ENCODE data around the gene RBL1. TPM values are rescaled to one million over a fixed set of nuclear protein-coding genes. Genes with fewer than 3 reads are reported as not detected.

Gene RBL1
- total RNA-seq, 1 experiment from 2014 or later = 14.6 TPM

DNA sequence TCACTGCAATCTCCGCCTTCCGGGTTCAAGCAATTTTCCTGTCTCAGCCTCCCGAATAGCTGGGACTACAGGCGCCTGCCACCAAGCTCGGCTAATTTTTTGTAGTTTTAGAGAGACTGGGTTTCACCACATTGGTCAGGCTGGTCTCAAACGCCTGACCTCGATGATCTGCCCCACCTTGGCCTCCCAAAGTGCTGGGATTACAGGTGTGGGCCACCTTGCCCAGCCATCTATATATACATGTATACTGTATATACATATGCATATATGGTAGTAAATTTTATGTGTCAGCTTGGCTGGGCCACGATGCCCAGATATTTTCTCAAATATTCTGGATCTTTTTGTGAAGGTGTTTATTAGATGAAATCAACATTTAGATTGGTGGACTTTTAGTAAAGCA, 18.8 kb downstream of the RBL1 start:
- H3K4me2 ChIP-seq = no peak overlapping the region
- H4K20me1 ChIP-seq (ENCODE audit: insufficient read depth) = no peaks in the 10 kb centered on the region
- ChIA-PET CTCF (interaction anchor here (0.7 kb wide), 1 partner anchor 1331 kb away, joined by 4 read pairs; no protein-coding TSS in a partner anchor), POLR2A (ENCODE audit: unreplicated experiment) (no interaction called here)
- no peaks in the 10 kb centered on the region for H3K27me3 ChIP-seq (ENCODE audit: insufficient read depth, low read depth)
- H3K36me3 ChIP-seq (ENCODE audit: low read depth) = no peaks in the 10 kb centered on the region
- TF ChIP-seq, protein P1, sequence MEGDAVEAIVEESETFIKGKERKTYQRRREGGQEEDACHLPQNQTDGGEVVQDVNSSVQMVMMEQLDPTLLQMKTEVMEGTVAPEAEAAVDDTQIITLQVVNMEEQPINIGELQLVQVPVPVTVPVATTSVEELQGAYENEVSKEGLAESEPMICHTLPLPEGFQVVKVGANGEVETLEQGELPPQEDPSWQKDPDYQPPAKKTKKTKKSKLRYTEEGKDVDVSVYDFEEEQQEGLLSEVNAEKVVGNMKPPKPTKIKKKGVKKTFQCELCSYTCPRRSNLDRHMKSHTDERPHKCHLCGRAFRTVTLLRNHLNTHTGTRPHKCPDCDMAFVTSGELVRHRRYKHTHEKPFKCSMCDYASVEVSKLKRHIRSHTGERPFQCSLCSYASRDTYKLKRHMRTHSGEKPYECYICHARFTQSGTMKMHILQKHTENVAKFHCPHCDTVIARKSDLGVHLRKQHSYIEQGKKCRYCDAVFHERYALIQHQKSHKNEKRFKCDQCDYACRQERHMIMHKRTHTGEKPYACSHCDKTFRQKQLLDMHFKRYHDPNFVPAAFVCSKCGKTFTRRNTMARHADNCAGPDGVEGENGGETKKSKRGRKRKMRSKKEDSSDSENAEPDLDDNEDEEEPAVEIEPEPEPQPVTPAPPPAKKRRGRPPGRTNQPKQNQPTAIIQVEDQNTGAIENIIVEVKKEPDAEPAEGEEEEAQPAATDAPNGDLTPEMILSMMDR (conservative IDR thresholded peaks at IDR 0.05) = no peak
- TF ChIP-seq EZH2 (IDR thresholded peaks at IDR 0.05; ENCODE audit: low read depth) = no peak
- H3F3A ChIP-seq (ENCODE audit: insufficient read depth, low read depth) = no peaks in the 10 kb centered on the region
- DNase-seq = no peak
- H3K79me2 ChIP-seq (ENCODE audit: low read depth) = no peaks in the 10 kb centered on the region
- intact Hi-C loops (cut with micrococcal nuclease; ENCODE audit: unreplicated experiment) = no loop called here
- no peak overlapping the region for H3K27ac ChIP-seq
- BruUV-seq (replicated peaks) = no TSS peak
- H3K4me3 ChIP-seq = no peak overlapping the region
- no peak overlapping the region for H2AFZ ChIP-seq
- no peaks in the 10 kb centered on the region for H3K4me1 ChIP-seq (replicated peaks; ENCODE audit: insufficient read depth)
- no peaks in the 10 kb centered on the region for H3K9me3 ChIP-seq (ENCODE audit: insufficient read depth, low read depth)
- H3K9me2 ChIP-seq (ENCODE audit: insufficient read depth) = no peaks in the 10 kb centered on the region

DNA sequence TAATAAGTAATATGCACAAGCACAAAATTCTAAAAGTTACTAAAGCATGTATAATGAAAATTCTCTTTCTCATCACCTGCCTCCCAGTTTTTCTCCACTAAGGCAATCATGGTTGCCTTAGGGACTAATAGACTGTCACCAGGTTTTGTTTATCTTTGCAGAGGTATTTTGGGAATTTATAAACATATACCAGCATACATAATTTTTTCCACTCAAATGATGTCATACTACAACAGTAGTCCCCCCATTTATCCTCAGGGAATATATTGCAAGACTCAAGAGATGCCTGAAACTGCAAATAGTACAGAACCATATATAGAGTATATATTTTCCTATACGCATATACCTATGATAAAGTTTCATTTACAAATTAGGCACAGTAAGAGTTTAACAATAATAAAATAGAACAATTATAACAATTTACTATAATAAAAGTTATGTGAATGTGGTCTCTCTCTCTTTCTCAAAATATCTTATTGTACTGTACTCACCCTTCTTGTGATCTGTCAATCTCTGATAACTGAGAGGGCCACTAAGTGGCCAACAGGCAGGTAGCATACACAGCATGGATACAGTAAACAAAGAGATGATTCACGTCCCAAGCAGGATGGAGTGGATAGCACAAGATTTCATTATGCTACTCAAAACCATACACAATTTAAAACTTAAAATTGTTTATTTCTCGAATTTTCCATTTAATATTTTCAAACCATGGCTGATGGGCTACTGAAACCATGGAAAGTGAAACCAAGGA, 19.7 kb downstream of the RBL1 start:
- Histone ChIP-seq H3K79me2 (ENCODE audit: low read depth) (no peaks in the 10 kb centered on the region), H3K27me3 (ENCODE audit: insufficient read depth, low read depth) (no peaks in the 10 kb centered on the region), H3K9me3 (ENCODE audit: insufficient read depth, low read depth) (no peaks in the 10 kb centered on the region), H3K9me2 (ENCODE audit: insufficient read depth) (no peaks in the 10 kb centered on the region), H4K20me1 (ENCODE audit: insufficient read depth) (no peaks in the 10 kb centered on the region), H3K36me3 (ENCODE audit: low read depth) (no peaks in the 10 kb centered on the region), H3K27ac (no peak overlapping the region), H3K4me3 (no peak overlapping the region), H3K4me2 (no peak overlapping the region), H2AFZ (no peak overlapping the region), H3K4me1 (replicated peaks; ENCODE audit: insufficient read depth) (no peaks in the 10 kb centered on the region), H3F3A (ENCODE audit: insufficient read depth, low read depth) (no peaks in the 10 kb centered on the region)
- CTCF ChIA-PET = no interaction called here
- intact Hi-C loops (cut with micrococcal nuclease; ENCODE audit: unreplicated experiment) = no loop called here
- POLR2A ChIA-PET (ENCODE audit: unreplicated experiment) = no interaction called here
- BruUV-seq (replicated peaks) = no TSS peak
- DNase-seq = no peak
- no peak for TF ChIP-seq EZH2 (IDR thresholded peaks at IDR 0.05; ENCODE audit: low read depth)
- TF ChIP-seq, protein P1 (conservative IDR thresholded peaks at IDR 0.05) = no peak

DNA sequence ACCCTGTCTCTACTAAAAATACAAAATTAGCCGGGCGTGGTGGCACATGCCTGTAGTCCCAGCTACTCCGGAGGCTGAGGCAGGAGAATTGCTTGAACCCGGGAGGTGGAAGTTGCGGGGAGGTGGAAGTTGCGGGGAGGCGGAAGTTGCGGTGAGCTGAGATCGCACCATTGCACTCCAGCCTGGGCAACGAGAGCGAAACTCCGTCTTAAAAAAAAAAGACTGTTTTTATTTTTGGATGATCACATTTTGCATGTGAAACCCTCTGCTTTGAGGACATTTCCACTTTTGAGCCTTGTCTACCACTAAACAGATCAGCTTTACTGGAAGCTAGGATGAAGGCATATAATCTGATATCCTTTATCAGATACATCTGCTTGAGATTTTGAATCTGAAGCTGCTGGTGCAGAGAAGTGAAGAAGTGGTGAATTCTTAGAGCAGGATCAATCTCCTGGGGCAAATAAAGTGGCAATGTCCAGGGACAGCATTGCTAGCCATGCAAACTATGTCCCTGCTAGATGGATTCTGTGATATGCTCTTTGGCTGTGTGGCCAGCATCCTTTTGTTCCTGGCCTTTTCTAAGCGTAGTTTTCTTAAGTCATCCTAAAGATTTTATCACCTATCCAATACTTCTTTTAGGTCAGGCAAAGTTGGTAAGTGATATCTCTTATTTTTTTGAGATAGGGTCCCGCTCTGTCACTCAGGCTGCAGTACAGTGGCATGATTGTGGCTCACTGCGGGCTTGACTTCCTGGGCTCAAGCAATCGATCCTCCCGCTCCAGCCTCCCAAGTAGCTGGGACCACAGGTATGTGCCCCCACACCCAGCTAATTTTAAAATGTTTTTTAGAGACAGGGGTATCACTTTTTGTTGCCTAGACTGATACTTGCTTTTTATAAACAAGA, 23.3 kb downstream of the RBL1 start:
- no TSS peak for BruUV-seq (replicated peaks)
- CTCF ChIA-PET = no interaction called here

More for the DNA sequence above, 23.3 kb downstream of the RBL1 start:
- no peaks in the 10 kb centered on the region for H3K79me2 ChIP-seq (ENCODE audit: low read depth)
- H3K4me3 ChIP-seq = no peak overlapping the region
- no peak overlapping the region for H2AFZ ChIP-seq
- H3K27ac ChIP-seq = no peak overlapping the region
- H3K27me3 ChIP-seq (ENCODE audit: insufficient read depth, low read depth) = no peaks in the 10 kb centered on the region
- no peaks in the 10 kb centered on the region for H3F3A ChIP-seq (ENCODE audit: insufficient read depth, low read depth)
- H3K4me2 ChIP-seq = no peak overlapping the region
- POLR2A ChIA-PET (ENCODE audit: unreplicated experiment) = no interaction called here
- intact Hi-C loops (cut with micrococcal nuclease; ENCODE audit: unreplicated experiment) = no loop called here
- no peaks in the 10 kb centered on the region for H3K36me3 ChIP-seq (ENCODE audit: low read depth)
- H4K20me1 ChIP-seq (ENCODE audit: insufficient read depth) = no peaks in the 10 kb centered on the region
- H3K4me1 ChIP-seq (replicated peaks; ENCODE audit: insufficient read depth) = no peaks in the 10 kb centered on the region
- no peak for DNase-seq
- TF ChIP-seq, protein P1 (conservative IDR thresholded peaks at IDR 0.05) = no peak
- TF ChIP-seq EZH2 (IDR thresholded peaks at IDR 0.05; ENCODE audit: low read depth) = no peak
- no peaks in the 10 kb centered on the region for H3K9me2 ChIP-seq (ENCODE audit: insufficient read depth)
- H3K9me3 ChIP-seq (ENCODE audit: insufficient read depth, low read depth) = no peaks in the 10 kb centered on the region

Data from PC-9 (cell line).